ENCODE results near the gene ABCA9. TPM values are rescaled to one million over a fixed set of nuclear protein-coding genes. Genes with fewer than 3 reads are reported as not detected.

The ABCA9 gene
- total RNA-seq, 1 experiment from 2014 or later: not detected

GRCh38 chr17:69069226-69069750 lies 8.6 kb upstream of the ABCA9 start:
- Histone ChIP-seq H3K4me2 (no peak overlapping the region), H3K36me3 (ENCODE audit: low read depth) (no peaks in the 10 kb centered on the region), H3K9me3 (ENCODE audit: insufficient read depth, low read depth) (no peaks in the 10 kb centered on the region), H3K9me2 (ENCODE audit: insufficient read depth) (no peaks in the 10 kb centered on the region; the same call in 1 of the 2 replicates), H3K27me3 (ENCODE audit: insufficient read depth, low read depth) (no peaks in the 10 kb centered on the region), H3F3A (ENCODE audit: insufficient read depth, low read depth) (no peaks in the 10 kb centered on the region), H3K79me2 (ENCODE audit: low read depth) (no peaks in the 10 kb centered on the region), H3K27ac (no peak overlapping the region), H4K20me1 (ENCODE audit: insufficient read depth) (no peaks in the 10 kb centered on the region), H3K4me3 (no peak overlapping the region), H3K4me1 (replicated peaks; ENCODE audit: insufficient read depth) (peaks cover 5% of the 10 kb centered on the region; the same call in 1 of the 2 replicates), H2AFZ (no peak overlapping the region)
- no TSS peak for BruUV-seq (replicated peaks)
- POLR2A ChIA-PET (ENCODE audit: unreplicated experiment): no interaction called here
- no peak for DNase-seq
- CTCF ChIA-PET: no interaction called here
- intact Hi-C loops (cut with micrococcal nuclease; ENCODE audit: unreplicated experiment): no loop called here
- no peak for TF ChIP-seq EZH2 (IDR thresholded peaks at IDR 0.05; ENCODE audit: low read depth)
- TF ChIP-seq, protein P1, sequence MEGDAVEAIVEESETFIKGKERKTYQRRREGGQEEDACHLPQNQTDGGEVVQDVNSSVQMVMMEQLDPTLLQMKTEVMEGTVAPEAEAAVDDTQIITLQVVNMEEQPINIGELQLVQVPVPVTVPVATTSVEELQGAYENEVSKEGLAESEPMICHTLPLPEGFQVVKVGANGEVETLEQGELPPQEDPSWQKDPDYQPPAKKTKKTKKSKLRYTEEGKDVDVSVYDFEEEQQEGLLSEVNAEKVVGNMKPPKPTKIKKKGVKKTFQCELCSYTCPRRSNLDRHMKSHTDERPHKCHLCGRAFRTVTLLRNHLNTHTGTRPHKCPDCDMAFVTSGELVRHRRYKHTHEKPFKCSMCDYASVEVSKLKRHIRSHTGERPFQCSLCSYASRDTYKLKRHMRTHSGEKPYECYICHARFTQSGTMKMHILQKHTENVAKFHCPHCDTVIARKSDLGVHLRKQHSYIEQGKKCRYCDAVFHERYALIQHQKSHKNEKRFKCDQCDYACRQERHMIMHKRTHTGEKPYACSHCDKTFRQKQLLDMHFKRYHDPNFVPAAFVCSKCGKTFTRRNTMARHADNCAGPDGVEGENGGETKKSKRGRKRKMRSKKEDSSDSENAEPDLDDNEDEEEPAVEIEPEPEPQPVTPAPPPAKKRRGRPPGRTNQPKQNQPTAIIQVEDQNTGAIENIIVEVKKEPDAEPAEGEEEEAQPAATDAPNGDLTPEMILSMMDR (conservative IDR thresholded peaks at IDR 0.05): no peak

DNA sequence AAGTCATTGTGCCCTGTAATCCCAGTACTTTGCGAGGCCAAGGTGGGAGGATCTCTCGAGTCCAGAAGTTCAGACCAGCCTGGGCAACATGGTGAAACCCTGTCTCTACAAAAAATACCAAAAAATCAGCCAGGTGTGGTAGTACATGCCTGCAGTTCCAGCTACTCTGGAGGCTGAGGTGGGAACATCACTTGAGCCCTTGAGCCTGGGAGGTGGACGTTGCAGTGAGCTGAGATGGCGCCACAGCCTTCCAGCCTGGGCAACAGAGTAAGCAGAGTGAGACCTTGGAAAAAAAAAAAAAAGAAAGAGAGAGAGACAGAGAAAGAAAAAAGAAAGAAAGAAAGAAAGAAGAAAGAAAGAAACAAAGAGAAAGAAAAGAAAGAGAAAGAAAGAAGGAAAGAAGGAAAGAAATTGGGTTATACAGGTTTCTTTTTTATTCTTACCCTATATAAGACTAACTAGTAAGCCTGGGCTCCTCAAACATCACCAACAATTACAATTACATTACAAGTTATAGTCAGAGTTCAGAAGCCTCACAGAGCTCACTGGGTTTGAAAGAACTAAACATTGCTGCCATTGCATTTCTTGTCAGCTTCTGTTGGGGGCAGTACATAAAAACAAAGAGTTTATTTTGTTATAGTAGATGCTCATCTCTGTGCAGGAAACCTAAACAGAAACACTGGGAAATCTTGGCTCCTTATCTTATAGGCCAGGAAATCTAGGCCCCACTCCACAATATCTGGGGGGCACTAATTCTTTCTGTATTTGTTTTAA lies 6.7 kb upstream of the ABCA9 start:
- Histone ChIP-seq H3K27ac (no peak overlapping the region), H3K4me1 (replicated peaks; ENCODE audit: insufficient read depth) (peaks cover 5% of the 10 kb centered on the region; the same call in 1 of the 2 replicates), H3K4me3 (no peak overlapping the region), H3K9me3 (ENCODE audit: insufficient read depth, low read depth) (no peaks in the 10 kb centered on the region), H3K9me2 (ENCODE audit: insufficient read depth) (no peaks in the 10 kb centered on the region), H2AFZ (no peak overlapping the region), H3K4me2 (no peak overlapping the region), H3K36me3 (ENCODE audit: low read depth) (no peaks in the 10 kb centered on the region), H3K27me3 (ENCODE audit: insufficient read depth, low read depth) (no peaks in the 10 kb centered on the region), H4K20me1 (ENCODE audit: insufficient read depth) (no peaks in the 10 kb centered on the region), H3F3A (ENCODE audit: insufficient read depth, low read depth) (no peaks in the 10 kb centered on the region), H3K79me2 (ENCODE audit: low read depth) (no peaks in the 10 kb centered on the region)
- TF ChIP-seq, protein P1 (conservative IDR thresholded peaks at IDR 0.05): no peak; the same call in 1 of the 2 replicates
- TF ChIP-seq EZH2 (IDR thresholded peaks at IDR 0.05; ENCODE audit: low read depth): no peak
- BruUV-seq (replicated peaks): no TSS peak
- ChIA-PET POLR2A (ENCODE audit: unreplicated experiment) (no interaction called here), CTCF (no interaction called here)
- DNase-seq: no peak
- intact Hi-C loops (cut with micrococcal nuclease; ENCODE audit: unreplicated experiment): no loop called here

DNA sequence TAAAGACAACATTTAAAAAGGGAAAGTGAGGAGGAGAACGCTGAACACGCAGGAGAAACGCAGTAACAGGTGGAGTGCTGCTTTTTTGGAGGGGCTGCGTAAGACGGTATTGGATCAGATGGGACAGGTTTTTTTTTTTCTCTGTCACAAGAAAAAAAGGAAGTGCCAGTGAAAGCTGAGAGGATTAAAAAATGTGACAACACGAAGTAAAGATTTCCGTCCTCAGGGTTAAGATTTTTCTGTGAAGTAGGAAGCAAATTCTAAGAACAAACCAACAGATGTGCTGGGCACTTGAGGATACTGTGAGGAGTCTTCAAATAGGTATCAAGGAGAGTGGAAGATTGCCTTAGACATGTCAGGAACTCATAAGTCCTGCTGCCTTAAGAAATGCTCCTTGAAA lies 5.8 kb upstream of the ABCA9 start:
- no peak overlapping the region for H2AFZ ChIP-seq
- H3K9me2 ChIP-seq (ENCODE audit: insufficient read depth): no peaks in the 10 kb centered on the region
- intact Hi-C loops (cut with micrococcal nuclease; ENCODE audit: unreplicated experiment): no loop called here
- no peak overlapping the region for H3K4me2 ChIP-seq
- H3K4me3 ChIP-seq: no peak overlapping the region
- POLR2A ChIA-PET (ENCODE audit: unreplicated experiment): no interaction called here
- H3F3A ChIP-seq (ENCODE audit: insufficient read depth, low read depth): no peaks in the 10 kb centered on the region
- BruUV-seq (replicated peaks): no TSS peak
- H4K20me1 ChIP-seq (ENCODE audit: insufficient read depth): no peaks in the 10 kb centered on the region
- H3K27me3 ChIP-seq (ENCODE audit: insufficient read depth, low read depth): no peaks in the 10 kb centered on the region
- H3K36me3 ChIP-seq (ENCODE audit: low read depth): no peaks in the 10 kb centered on the region
- H3K4me1 ChIP-seq (replicated peaks; ENCODE audit: insufficient read depth): peaks cover 5% of the 10 kb centered on the region; the same call in 1 of the 2 replicates
- no peaks in the 10 kb centered on the region for H3K9me3 ChIP-seq (ENCODE audit: insufficient read depth, low read depth)
- CTCF ChIA-PET: no interaction called here
- no peak overlapping the region for H3K27ac ChIP-seq
- DNase-seq: no peak
- TF ChIP-seq EZH2 (IDR thresholded peaks at IDR 0.05; ENCODE audit: low read depth): no peak
- TF ChIP-seq, protein P1 (conservative IDR thresholded peaks at IDR 0.05): no peak
- no peaks in the 10 kb centered on the region for H3K79me2 ChIP-seq (ENCODE audit: low read depth)
